Measurements from ENCODE around the gene FAM234B. TPM values are rescaled to one million over a fixed set of nuclear protein-coding genes. Genes with fewer than 3 reads are reported as not detected.

Gene FAM234B
- polyA plus RNA-seq, 1 of the 3 experiments (the other 2 are of a cell fraction) = 3.7 TPM

- 77% methylated on average over 3 of the region's 3 CpGs for WGBS (ENCODE audit: low lambda C conversion rate)
Observed at GRCh38 chr12:13080266-13080665, 36.1 kb downstream of the FAM234B start.

More at GRCh38 chr12:13080266-13080665, 36.1 kb downstream of the FAM234B start:
- H3K27me3 ChIP-seq (ENCODE audit: insufficient read depth) = no peaks in the 10 kb centered on the region
- 0 out of 4 replicates have a peak, but pooled peaks cover 0 to under 1% of the 10 kb centered on the region in 2 experiments for H3K4me1 ChIP-seq (ENCODE audit: control insufficient read depth in 1 of 2, insufficient read depth in 2 of 2, low read depth in 1 of 2, low read length in 1 of 2)
- CTCF ChIA-PET = interaction anchor here (1.0 to 1.5 kb wide), 3 partner anchors 16 to 22 kb away, joined by 3 to 4 read pairs (median 4); no protein-coding TSS in a partner anchor
- H3K9me3 ChIP-seq = no peaks in the 10 kb centered on the region
- POLR2A ChIA-PET = no interaction called here
- H3K79me2 ChIP-seq (ENCODE audit: insufficient read depth) = no peaks in the 10 kb centered on the region
- no peak overlapping the region for H2AFZ ChIP-seq (ENCODE audit: low read depth)
- H3K36me3 ChIP-seq (replicated peaks in 1 of 2; ENCODE audit: control insufficient read depth in 1 of 2, insufficient read depth in 2 of 2, low read length in 1 of 2) = peaks cover 0 to 2% of the 10 kb centered on the region in 2 experiments
- H3K9me2 ChIP-seq = no peaks in the 10 kb centered on the region
- H4K20me1 ChIP-seq (ENCODE audit: insufficient read depth) = no peaks in the 10 kb centered on the region
- H3K27ac ChIP-seq (ENCODE audit: low read depth in 2 of 2, low read length in 1 of 2) = no peak overlapping the region
- H3F3A ChIP-seq (replicated peaks; ENCODE audit: insufficient read depth) = no peaks in the 10 kb centered on the region
- no peak overlapping the region for H3K4me3 ChIP-seq (ENCODE audit: low read depth in 2 of 2, low read length in 1 of 2)
- TF ChIP-seq FOXM1 (IDR thresholded peaks at IDR 0.05; ENCODE audit: low read depth) (no peak), REST (IDR thresholded peaks at IDR 0.05; ENCODE audit: low read depth, low read length) (no peak), GABPA (IDR thresholded peaks at IDR 0.05; ENCODE audit: low read depth) (no peak), MEF2A (IDR thresholded peaks at IDR 0.05; ENCODE audit: borderline replicate concordance, low read depth) (no peak), IRF3 (IDR thresholded peaks at IDR 0.05; ENCODE audit: low read depth, low read length) (no peak), TEAD4 (IDR thresholded peaks at IDR 0.05; ENCODE audit: borderline replicate concordance, insufficient read depth) (no peak), TCF12 (IDR thresholded peaks at IDR 0.05) (no peak), NRF1 (IDR thresholded peaks at IDR 0.05; ENCODE audit: low read depth, low read length) (no peak), POLR2AphosphoS5 (IDR thresholded peaks at IDR 0.05; ENCODE audit: low read depth, low read length) (no peak), USF1 (IDR thresholded peaks at IDR 0.05; ENCODE audit: borderline replicate concordance, low read depth) (no peak), NFIC (IDR thresholded peaks at IDR 0.05; ENCODE audit: borderline replicate concordance) (no peak), MXI1 (IDR thresholded peaks at IDR 0.05; ENCODE audit: low read depth, low read length) (no peak), SIN3A (IDR thresholded peaks at IDR 0.05; ENCODE audit: borderline replicate concordance, low read depth, low read length) (no peak), FOXJ3 (CRISPR knock-in tag; IDR thresholded peaks at IDR 0.05) (no peak), YY1 (IDR thresholded peaks at IDR 0.05; ENCODE audit: low read depth) (no peak), CHD2 (IDR thresholded peaks at IDR 0.05; ENCODE audit: low read length, partially characterized antibody) (no peak)
- H3K4me2 ChIP-seq = no peak overlapping the region
- H3K9ac ChIP-seq = no peak overlapping the region
- DNase-seq = no peak

Data from SK-N-SH (cell line).